KMS-11 (cell line): Measurements from ENCODE around the gene EIF4B.

Source experiments
- H2AFZ ChIP-seq: fragments of 200-600 bp; sonication (generic); 2 replicates; pipeline ENCODE4 v1.6.1; 2016; ENCODE audit warnings: antibody characterized with exemption, mixed run types, low read depth
- H3K27ac ChIP-seq: fragments of 200-600 bp; sonication (generic); 2 replicates; pipeline ENCODE4 v1.6.1; 2016; ENCODE audit warnings: mild to moderate bottlenecking, mixed run types
- H3K27me3 ChIP-seq: fragments of 200-600 bp; sonication (generic); 2 replicates; pipeline ENCODE4 v1.6.1; 2017; ENCODE audit warnings: mild to moderate bottlenecking, low read depth, mixed run types, moderate library complexity; ENCODE audit not compliant: insufficient read depth
- H3K36me3 ChIP-seq: fragments of 200-600 bp; sonication (generic); 2 replicates; pipeline ENCODE4 v1.6.1; 2017; ENCODE audit warnings: mild to moderate bottlenecking, mixed run types; ENCODE audit not compliant: insufficient read depth
- H3K4me1 ChIP-seq: fragments of 200-600 bp; sonication (generic); 2 replicates; pipeline ENCODE4 v1.6.1; 2016; ENCODE audit warnings: mild to moderate bottlenecking, low read depth, mixed run types; ENCODE audit not compliant: poor library complexity, severe bottlenecking
- H3K4me2 ChIP-seq: fragments of 200-600 bp; sonication (generic); 2 replicates; pipeline ENCODE4 v1.7.0; 2016; ENCODE audit warnings: mild to moderate bottlenecking, mixed run types
- H3K4me3 ChIP-seq: fragments of 200-600 bp; sonication (generic); IDR thresholded peaks from 2 replicates; pipeline ENCODE4 v1.6.1; 2017; ENCODE audit warnings: low read depth, low read length, mixed read lengths; ENCODE audit not compliant: insufficient read depth
- H3K79me2 ChIP-seq: fragments of 200-600 bp; sonication (generic); 2 replicates; pipeline ENCODE4 v1.6.1; 2016; ENCODE audit warnings: low read depth, mixed run types; ENCODE audit not compliant: insufficient read depth
- H3K9ac ChIP-seq: fragments of 200-600 bp; sonication (generic); 2 replicates; pipeline ENCODE4 v1.6.1; 2016; ENCODE audit warnings: mild to moderate bottlenecking, mixed run types
- H4K20me1 ChIP-seq: fragments of 200-600 bp; sonication (generic); 2 replicates; pipeline ENCODE4 v1.6.1; 2016; ENCODE audit warnings: mild to moderate bottlenecking, mixed run types; ENCODE audit not compliant: insufficient read depth
- CTCF ChIP-seq: fragments of 200-600 bp; sonication (generic); conservative IDR thresholded peaks from 2 replicates; pipeline ENCODE4 v1.6.1; 2017; ENCODE audit warnings: low read depth, mild to moderate bottlenecking, antibody characterized with exemption, low read length, moderate library complexity, mixed read lengths

Gene EIF4B

GRCh38 chr12:53063708-53064612 lies 57.7 kb downstream of the EIF4B start:
- H3K27me3 ChIP-seq = peaks cover 12% of the 10 kb centered on the region; the same call in 1 of the 2 replicates
- H3K79me2 ChIP-seq = no peaks in the 10 kb centered on the region
- no peak overlapping the region for H3K27ac ChIP-seq
- TF ChIP-seq CTCF = no peak
- no peak overlapping the region for H2AFZ ChIP-seq
- no peaks in the 10 kb centered on the region for H3K36me3 ChIP-seq
- no peak overlapping the region for H3K9ac ChIP-seq
- no peaks in the 10 kb centered on the region for H4K20me1 ChIP-seq
- no peak overlapping the region for H3K4me2 ChIP-seq
- H3K4me1 ChIP-seq = peaks cover 7% of the 10 kb centered on the region
- H3K4me3 ChIP-seq = no peak overlapping the region

GRCh38 chr12:53064613-53065436 lies 58.6 kb downstream of the EIF4B start:
- H3K27me3 ChIP-seq = peaks cover 5% of the 10 kb centered on the region; the same call in 1 of the 2 replicates
- H3K4me3 ChIP-seq = no peak overlapping the region
- TF ChIP-seq CTCF = no peak
- H4K20me1 ChIP-seq = no peaks in the 10 kb centered on the region
- no peak overlapping the region for H3K9ac ChIP-seq
- H3K27ac ChIP-seq = no peak overlapping the region
- no peak overlapping the region for H2AFZ ChIP-seq
- H3K79me2 ChIP-seq = no peaks in the 10 kb centered on the region
- no peak overlapping the region for H3K4me2 ChIP-seq
- H3K4me1 ChIP-seq = peaks cover 7% of the 10 kb centered on the region
- H3K36me3 ChIP-seq = no peaks in the 10 kb centered on the region

GRCh38 chr12:53065470-53065869 lies 59.2 kb downstream of the EIF4B start:
- Histone ChIP-seq H3K4me3 (no peak overlapping the region), H3K4me1 (peaks cover 7% of the 10 kb centered on the region), H4K20me1 (no peaks in the 10 kb centered on the region), H2AFZ (no peak overlapping the region), H3K36me3 (no peaks in the 10 kb centered on the region), H3K9ac (no peak overlapping the region), H3K79me2 (no peaks in the 10 kb centered on the region), H3K4me2 (no peak overlapping the region), H3K27me3 (no peaks in the 10 kb centered on the region; the same call in 1 of the 2 replicates), H3K27ac (no peak overlapping the region)
- no peak for TF ChIP-seq CTCF

GRCh38 chr12:53065975-53066931 lies 60.0 kb downstream of the EIF4B start:
- Histone ChIP-seq H3K36me3 (no peaks in the 10 kb centered on the region), H3K27ac (no peak overlapping the region), H3K4me1 (peaks cover 6% of the 10 kb centered on the region), H2AFZ (no peak overlapping the region), H4K20me1 (no peaks in the 10 kb centered on the region), H3K4me2 (no peak overlapping the region), H3K27me3 (no peaks in the 10 kb centered on the region; the same call in 1 of the 2 replicates), H3K4me3 (no peak overlapping the region), H3K9ac (no peak overlapping the region), H3K79me2 (no peaks in the 10 kb centered on the region)
- TF ChIP-seq CTCF = peak; percentile 91
